ENCODE measurements around the gene COPS2. TPM values are rescaled to one million over a fixed set of nuclear protein-coding genes. Genes with fewer than 3 reads are reported as not detected.

The COPS2 gene
- total and polyA plus RNA-seq, 2 of the 13 experiments (the other 11 are each of a cell fraction or from before 2014, with no cell fraction given) = 37.8 to 66.3 TPM

DNA sequence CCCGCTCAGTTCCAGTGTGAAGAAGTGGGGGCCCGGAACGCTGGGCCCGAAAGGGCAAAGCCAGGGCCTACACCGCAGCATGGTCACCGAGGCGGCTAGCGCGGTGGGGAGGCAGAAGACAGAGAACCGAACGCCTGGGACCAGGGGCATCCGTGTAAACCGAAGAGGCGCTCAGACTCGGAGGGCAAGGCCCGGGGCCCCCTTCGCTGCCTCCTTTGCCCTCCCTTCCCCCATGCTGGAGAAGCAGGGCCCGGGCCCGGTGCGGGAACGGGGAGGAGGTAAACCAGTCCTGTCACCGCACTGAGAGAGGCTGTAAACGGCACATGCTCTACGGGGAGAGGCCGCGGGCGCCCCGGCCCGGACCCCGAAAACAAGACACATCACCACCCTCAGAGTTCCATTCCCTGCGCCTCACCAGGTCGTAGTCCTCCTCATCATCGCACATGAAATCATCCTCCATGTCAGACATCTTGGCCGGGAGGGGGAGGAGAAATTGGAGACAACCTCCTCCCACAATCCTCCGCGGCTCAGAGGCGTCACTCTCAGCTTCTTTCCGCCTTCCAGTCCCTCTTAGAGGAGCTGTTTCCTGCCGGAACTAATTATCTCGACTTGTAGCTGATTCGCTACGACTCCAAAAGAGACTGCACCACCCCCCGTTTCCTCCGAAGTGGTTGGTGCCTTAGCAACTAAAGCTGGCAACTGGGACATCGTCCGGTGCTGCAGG, at the start of gene COPS2 (continued):
- TF ChIP-seq, protein P1, sequence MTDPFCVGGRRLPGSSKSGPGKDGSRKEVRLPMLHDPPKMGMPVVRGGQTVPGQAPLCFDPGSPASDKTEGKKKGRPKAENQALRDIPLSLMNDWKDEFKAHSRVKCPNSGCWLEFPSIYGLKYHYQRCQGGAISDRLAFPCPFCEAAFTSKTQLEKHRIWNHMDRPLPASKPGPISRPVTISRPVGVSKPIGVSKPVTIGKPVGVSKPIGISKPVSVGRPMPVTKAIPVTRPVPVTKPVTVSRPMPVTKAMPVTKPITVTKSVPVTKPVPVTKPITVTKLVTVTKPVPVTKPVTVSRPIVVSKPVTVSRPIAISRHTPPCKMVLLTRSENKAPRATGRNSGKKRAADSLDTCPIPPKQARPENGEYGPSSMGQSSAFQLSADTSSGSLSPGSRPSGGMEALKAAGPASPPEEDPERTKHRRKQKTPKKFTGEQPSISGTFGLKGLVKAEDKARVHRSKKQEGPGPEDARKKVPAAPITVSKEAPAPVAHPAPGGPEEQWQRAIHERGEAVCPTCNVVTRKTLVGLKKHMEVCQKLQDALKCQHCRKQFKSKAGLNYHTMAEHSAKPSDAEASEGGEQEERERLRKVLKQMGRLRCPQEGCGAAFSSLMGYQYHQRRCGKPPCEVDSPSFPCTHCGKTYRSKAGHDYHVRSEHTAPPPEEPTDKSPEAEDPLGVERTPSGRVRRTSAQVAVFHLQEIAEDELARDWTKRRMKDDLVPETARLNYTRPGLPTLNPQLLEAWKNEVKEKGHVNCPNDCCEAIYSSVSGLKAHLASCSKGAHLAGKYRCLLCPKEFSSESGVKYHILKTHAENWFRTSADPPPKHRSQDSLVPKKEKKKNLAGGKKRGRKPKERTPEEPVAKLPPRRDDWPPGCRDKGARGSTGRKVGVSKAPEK (CRISPR knock-in tag; IDR thresholded peaks at IDR 0.05; ENCODE audit: borderline replicate concordance) = no peak
- TF ChIP-seq TBL1XR1 (IDR thresholded peaks at IDR 0.05; ENCODE audit: borderline replicate concordance, low read length, partially characterized antibody) (no peak), CHD4 (IDR thresholded peaks at IDR 0.05; ENCODE audit: borderline replicate concordance, low read length) (no peak), ZNF569 (CRISPR knock-in tag; IDR thresholded peaks at IDR 0.05; ENCODE audit: borderline replicate concordance) (0 out of 2 replicates have a peak, but pooled peaks have one; percentile 56), DNMT3B (CRISPR knock-in tag; conservative IDR thresholded peaks at IDR 0.05) (peak; percentile 9), ZFP62 (CRISPR knock-in tag; IDR thresholded peaks at IDR 0.05) (no peak), ZNF343 (CRISPR knock-in tag; IDR thresholded peaks at IDR 0.05) (no peak), ZSCAN9 (CRISPR knock-in tag; IDR thresholded peaks at IDR 0.05; ENCODE audit: borderline replicate concordance) (peak; percentile 58; the same call in 1 of the 2 replicates), TEAD3 (CRISPR knock-in tag; optimal IDR thresholded peaks at IDR 0.05; ENCODE audit: borderline replicate concordance) (peak; percentile 53), CREB1 (IDR thresholded peaks at IDR 0.05) (peak; percentile 78), CREB1 (CRISPR knock-in tag; IDR thresholded peaks at IDR 0.05) (peak; percentile 93), RFXAP (CRISPR knock-in tag; IDR thresholded peaks at IDR 0.05; ENCODE audit: borderline replicate concordance) (peak; percentile 93), SETDB1 (CRISPR knock-in tag; IDR thresholded peaks at IDR 0.05; ENCODE audit: borderline replicate concordance) (no peak), SCMH1 (CRISPR knock-in tag; IDR thresholded peaks at IDR 0.05; ENCODE audit: borderline replicate concordance) (no peak), ZFP1 (CRISPR knock-in tag; IDR thresholded peaks at IDR 0.05) (peak; percentile 87), ZNF205 (CRISPR knock-in tag; IDR thresholded peaks at IDR 0.05) (peak; percentile 64; the same call in 1 of the 2 replicates), ZNF619 (CRISPR knock-in tag; IDR thresholded peaks at IDR 0.05) (0 out of 2 replicates have a peak, but pooled peaks have one; percentile 6), MYNN (CRISPR knock-in tag; IDR thresholded peaks at IDR 0.05; ENCODE audit: low read depth) (no peak), CBFB (CRISPR knock-in tag; IDR thresholded peaks at IDR 0.05) (peak; percentile 81)
- TF ChIP-seq, protein P2, sequence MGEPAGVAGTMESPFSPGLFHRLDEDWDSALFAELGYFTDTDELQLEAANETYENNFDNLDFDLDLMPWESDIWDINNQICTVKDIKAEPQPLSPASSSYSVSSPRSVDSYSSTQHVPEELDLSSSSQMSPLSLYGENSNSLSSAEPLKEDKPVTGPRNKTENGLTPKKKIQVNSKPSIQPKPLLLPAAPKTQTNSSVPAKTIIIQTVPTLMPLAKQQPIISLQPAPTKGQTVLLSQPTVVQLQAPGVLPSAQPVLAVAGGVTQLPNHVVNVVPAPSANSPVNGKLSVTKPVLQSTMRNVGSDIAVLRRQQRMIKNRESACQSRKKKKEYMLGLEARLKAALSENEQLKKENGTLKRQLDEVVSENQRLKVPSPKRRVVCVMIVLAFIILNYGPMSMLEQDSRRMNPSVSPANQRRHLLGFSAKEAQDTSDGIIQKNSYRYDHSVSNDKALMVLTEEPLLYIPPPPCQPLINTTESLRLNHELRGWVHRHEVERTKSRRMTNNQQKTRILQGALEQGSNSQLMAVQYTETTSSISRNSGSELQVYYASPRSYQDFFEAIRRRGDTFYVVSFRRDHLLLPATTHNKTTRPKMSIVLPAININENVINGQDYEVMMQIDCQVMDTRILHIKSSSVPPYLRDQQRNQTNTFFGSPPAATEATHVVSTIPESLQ (CRISPR knock-in tag; conservative IDR thresholded peaks at IDR 0.05) = no peak
- TF ChIP-seq, protein P3, sequence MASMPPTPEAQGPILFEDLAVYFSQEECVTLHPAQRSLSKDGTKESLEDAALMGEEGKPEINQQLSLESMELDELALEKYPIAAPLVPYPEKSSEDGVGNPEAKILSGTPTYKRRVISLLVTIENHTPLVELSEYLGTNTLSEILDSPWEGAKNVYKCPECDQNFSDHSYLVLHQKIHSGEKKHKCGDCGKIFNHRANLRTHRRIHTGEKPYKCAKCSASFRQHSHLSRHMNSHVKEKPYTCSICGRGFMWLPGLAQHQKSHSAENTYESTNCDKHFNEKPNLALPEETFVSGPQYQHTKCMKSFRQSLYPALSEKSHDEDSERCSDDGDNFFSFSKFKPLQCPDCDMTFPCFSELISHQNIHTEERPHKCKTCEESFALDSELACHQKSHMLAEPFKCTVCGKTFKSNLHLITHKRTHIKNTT (CRISPR knock-in tag; IDR thresholded peaks at IDR 0.05) = no peak
- TF ChIP-seq, protein P4, sequence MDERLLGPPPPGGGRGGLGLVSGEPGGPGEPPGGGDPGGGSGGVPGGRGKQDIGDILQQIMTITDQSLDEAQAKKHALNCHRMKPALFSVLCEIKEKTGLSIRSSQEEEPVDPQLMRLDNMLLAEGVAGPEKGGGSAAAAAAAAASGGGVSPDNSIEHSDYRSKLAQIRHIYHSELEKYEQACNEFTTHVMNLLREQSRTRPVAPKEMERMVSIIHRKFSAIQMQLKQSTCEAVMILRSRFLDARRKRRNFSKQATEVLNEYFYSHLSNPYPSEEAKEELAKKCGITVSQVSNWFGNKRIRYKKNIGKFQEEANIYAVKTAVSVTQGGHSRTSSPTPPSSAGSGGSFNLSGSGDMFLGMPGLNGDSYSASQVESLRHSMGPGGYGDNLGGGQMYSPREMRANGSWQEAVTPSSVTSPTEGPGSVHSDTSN (CRISPR knock-in tag; IDR thresholded peaks at IDR 0.05) = peak; percentile 36; the same call in 1 of the 2 replicates
- TF ChIP-seq, protein P5, sequence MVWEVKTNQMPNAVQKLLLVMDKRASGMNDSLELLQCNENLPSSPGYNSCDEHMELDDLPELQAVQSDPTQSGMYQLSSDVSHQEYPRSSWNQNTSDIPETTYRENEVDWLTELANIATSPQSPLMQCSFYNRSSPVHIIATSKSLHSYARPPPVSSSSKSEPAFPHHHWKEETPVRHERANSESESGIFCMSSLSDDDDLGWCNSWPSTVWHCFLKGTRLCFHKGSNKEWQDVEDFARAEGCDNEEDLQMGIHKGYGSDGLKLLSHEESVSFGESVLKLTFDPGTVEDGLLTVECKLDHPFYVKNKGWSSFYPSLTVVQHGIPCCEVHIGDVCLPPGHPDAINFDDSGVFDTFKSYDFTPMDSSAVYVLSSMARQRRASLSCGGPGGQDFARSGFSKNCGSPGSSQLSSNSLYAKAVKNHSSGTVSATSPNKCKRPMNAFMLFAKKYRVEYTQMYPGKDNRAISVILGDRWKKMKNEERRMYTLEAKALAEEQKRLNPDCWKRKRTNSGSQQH (CRISPR knock-in tag; IDR thresholded peaks at IDR 0.05; ENCODE audit: low read depth) = no peak

All from HepG2 (cell line).